Calu3 (cell line): ENCODE measurements around the gene RAVER1. TPM values are rescaled to one million over a fixed set of nuclear protein-coding genes. Genes with fewer than 3 reads are reported as not detected.
A peak's percentile ranks its signal among the peaks of the same experiment; 100 is the strongest.

Experiments
- BruUV-seq: library from RNA; stranded (reverse); fragments of 400-500 nt; replicated peaks from 2 replicates; lab custom pipeline; 2021; lab: Mats Ljungman, UMichigan
- CTCF ChIA-PET: fragments of 300-600 bp; sonication (Branson Sonifier 250); formaldehyde crosslinking; loops from one replicate; lab custom pipeline; 2022; ENCODE audit warnings: antibody characterized with exemption; lab: Charles Lee
- DNase-seq: peaks from one replicate; pipeline ENCODE4 v3.0.0; 2022
- H3K27ac Mint-ChIP-seq: one replicate; pipeline ENCODE4 v1.8.0; 2022; ENCODE audit warnings: mixed read lengths; ENCODE audit not compliant: unreplicated experiment
- H3K27me3 Mint-ChIP-seq: one replicate; pipeline ENCODE4 v1.8.0; 2022; ENCODE audit warnings: mixed read lengths; ENCODE audit not compliant: unreplicated experiment
- H3K36me3 Mint-ChIP-seq: one replicate; pipeline ENCODE4 v1.8.0; 2022; ENCODE audit warnings: mild to moderate bottlenecking, moderate library complexity, mixed read lengths; ENCODE audit not compliant: insufficient read depth, unreplicated experiment
- H3K4me1 Mint-ChIP-seq: one replicate; pipeline ENCODE4 v1.8.0; 2022; ENCODE audit warnings: mild to moderate bottlenecking, low read depth, mixed read lengths; ENCODE audit not compliant: unreplicated experiment
- H3K4me3 Mint-ChIP-seq: one replicate; pipeline ENCODE4 v1.8.0; 2022; ENCODE audit warnings: mild to moderate bottlenecking, low read depth, moderate library complexity, mixed read lengths; ENCODE audit not compliant: unreplicated experiment
- H3K9me3 Mint-ChIP-seq: one replicate; pipeline ENCODE4 v1.8.0; 2022; ENCODE audit warnings: low read depth, mixed read lengths; ENCODE audit not compliant: unreplicated experiment
- intact Hi-C: fragments of 100-400 bp; cut with micrococcal nuclease; formaldehyde crosslinking; loops from one replicate; pipeline ENCODE4 v1.10.0; 2022; ENCODE audit not compliant: unreplicated experiment
- total RNA-seq: library from RNA; stranded (reverse); gene quantifications from 2 replicates; pipeline ENCODE4 v1.2.3, GENCODE V29; 2022
- TF ChIP-seq, protein P1 (sequence below): fragments of 200-600 bp; IDR thresholded peaks from one replicate; pipeline ENCODE4 v1.8.0; 2022; ENCODE audit warnings: antibody characterized with exemption; ENCODE audit not compliant: unreplicated experiment

Gene RAVER1
- total RNA-seq, 1 experiment from 2014 or later = 43.2 TPM

DNA sequence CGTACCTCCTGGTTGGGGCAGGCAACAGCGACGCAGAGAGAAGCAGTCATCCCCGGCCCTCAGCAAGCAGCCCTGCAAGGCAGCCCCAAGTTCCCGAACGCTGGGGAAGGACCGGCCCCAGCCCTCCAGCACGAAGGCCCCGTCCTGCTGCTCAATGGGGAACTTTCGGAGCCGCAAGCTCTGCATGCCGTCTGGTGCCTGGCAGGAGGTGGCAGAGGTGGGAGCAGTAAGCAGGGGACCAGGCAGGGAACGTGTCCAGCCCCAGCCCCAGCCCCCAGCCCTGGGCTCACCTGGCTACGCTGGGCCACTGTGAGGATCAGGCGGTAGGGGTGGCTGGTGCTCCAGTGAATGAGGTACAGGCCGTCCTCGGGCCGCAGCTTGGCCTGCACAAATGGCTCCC is 28.9 kb upstream of the RAVER1 start:
- Mint-ChIP-seq H3K4me1 (no peaks in the 10 kb centered on the region), H3K9me3 (no peaks in the 10 kb centered on the region), H3K27ac (no peak overlapping the region), H3K4me3 (no peak overlapping the region), H3K27me3 (no peaks in the 10 kb centered on the region), H3K36me3 (peaks cover 25% of the 10 kb centered on the region)
- TF ChIP-seq, protein P1, sequence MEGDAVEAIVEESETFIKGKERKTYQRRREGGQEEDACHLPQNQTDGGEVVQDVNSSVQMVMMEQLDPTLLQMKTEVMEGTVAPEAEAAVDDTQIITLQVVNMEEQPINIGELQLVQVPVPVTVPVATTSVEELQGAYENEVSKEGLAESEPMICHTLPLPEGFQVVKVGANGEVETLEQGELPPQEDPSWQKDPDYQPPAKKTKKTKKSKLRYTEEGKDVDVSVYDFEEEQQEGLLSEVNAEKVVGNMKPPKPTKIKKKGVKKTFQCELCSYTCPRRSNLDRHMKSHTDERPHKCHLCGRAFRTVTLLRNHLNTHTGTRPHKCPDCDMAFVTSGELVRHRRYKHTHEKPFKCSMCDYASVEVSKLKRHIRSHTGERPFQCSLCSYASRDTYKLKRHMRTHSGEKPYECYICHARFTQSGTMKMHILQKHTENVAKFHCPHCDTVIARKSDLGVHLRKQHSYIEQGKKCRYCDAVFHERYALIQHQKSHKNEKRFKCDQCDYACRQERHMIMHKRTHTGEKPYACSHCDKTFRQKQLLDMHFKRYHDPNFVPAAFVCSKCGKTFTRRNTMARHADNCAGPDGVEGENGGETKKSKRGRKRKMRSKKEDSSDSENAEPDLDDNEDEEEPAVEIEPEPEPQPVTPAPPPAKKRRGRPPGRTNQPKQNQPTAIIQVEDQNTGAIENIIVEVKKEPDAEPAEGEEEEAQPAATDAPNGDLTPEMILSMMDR = no peak
- no peak for DNase-seq
- BruUV-seq = no TSS peak
- intact Hi-C loops = no loop called here
- CTCF ChIA-PET = no interaction called here

GRCh38 chr19:10361569-10362011 is 28.3 kb upstream of the RAVER1 start:
- DNase-seq = no peak
- Mint-ChIP-seq H3K4me3 (no peak overlapping the region), H3K27me3 (no peaks in the 10 kb centered on the region), H3K36me3 (peaks cover 23% of the 10 kb centered on the region), H3K4me1 (no peaks in the 10 kb centered on the region), H3K27ac (no peak overlapping the region), H3K9me3 (no peaks in the 10 kb centered on the region)
- intact Hi-C loops = no loop called here
- CTCF ChIA-PET = no interaction called here
- TF ChIP-seq, protein P1 = no peak
- no TSS peak for BruUV-seq

DNA sequence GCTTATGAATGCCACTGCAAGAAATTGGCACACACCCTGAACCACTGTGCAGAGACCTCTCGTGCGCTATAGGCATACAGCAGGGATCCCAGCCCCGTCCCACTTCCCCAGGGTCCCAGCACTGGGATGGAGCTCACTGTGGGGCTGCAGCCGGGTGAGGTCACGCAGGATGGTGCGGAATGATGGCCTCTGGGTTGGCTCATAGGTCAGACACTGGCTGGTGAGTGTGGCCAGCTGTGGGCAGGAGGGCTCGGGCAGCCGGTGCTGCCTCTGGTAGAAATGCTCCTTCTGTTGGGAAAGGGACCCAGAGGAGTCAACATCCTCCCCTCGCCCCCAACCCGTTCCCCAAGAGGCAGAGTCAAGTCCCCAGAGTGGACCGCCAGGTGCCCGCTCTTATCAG is 23.1 kb upstream of the RAVER1 start:
- Mint-ChIP-seq H3K9me3 (no peaks in the 10 kb centered on the region), H3K27ac (no peak overlapping the region), H3K27me3 (no peaks in the 10 kb centered on the region), H3K36me3 (peaks cover 26% of the 10 kb centered on the region), H3K4me1 (no peaks in the 10 kb centered on the region), H3K4me3 (no peak overlapping the region)
- TF ChIP-seq, protein P1 = no peak
- CTCF ChIA-PET = no interaction called here
- no peak for DNase-seq
- no TSS peak for BruUV-seq
- intact Hi-C loops = no loop called here

GRCh38 chr19:10353793-10354391 is 20.6 kb upstream of the RAVER1 start:
- Mint-ChIP-seq H3K4me3 (no peak overlapping the region), H3K36me3 (peaks cover 15% of the 10 kb centered on the region), H3K27ac (no peak overlapping the region), H3K27me3 (no peaks in the 10 kb centered on the region), H3K4me1 (no peaks in the 10 kb centered on the region), H3K9me3 (no peaks in the 10 kb centered on the region)
- TF ChIP-seq, protein P1 = no peak
- no TSS peak for BruUV-seq
- CTCF ChIA-PET = no interaction called here
- DNase-seq = peak; percentile 16
- intact Hi-C loops = no loop called here
